Measurements from ENCODE around the gene ENKD1. TPM values are rescaled to one million over a fixed set of nuclear protein-coding genes. Genes with fewer than 3 reads are reported as not detected.

ENKD1 gene
- total RNA-seq, 1 experiment from 2014 or later = 12.8 TPM

- intact Hi-C loops (cut with micrococcal nuclease) = loop anchor here (10.0 kb wide), 1 partner anchor 165 kb away; the partner anchor contains the start of genes CENPT, NUTF2 and THAP11
- no peak overlapping the region for H3K27ac Mint-ChIP-seq (ENCODE audit: low read depth, unreplicated experiment)
- no TSS peak for BruUV-seq (replicated peaks)
Measured at GRCh38 chr16:67679935-67680897, 13.7 kb upstream of the ENKD1 start.

GRCh38 chr16:67678354-67679023, 11.9 kb upstream of the ENKD1 start:
- no peaks in the 10 kb centered on the region for H3K27me3 Mint-ChIP-seq (ENCODE audit: insufficient read depth, unreplicated experiment)
- peaks cover 26% of the 10 kb centered on the region for H3K36me3 Mint-ChIP-seq (ENCODE audit: insufficient read depth, unreplicated experiment)
- H3K9me3 Mint-ChIP-seq (ENCODE audit: unreplicated experiment) = no peaks in the 10 kb centered on the region
- peaks cover 8% of the 10 kb centered on the region for H3K4me1 Mint-ChIP-seq (ENCODE audit: insufficient read depth, unreplicated experiment)
- POLR2A ChIA-PET = interaction anchor here (0.6 to 0.7 kb wide), 2 partner anchors 90 to 145 kb away, joined by 3 read pairs; no protein-coding TSS in a partner anchor
- BruUV-seq (replicated peaks) = no TSS peak
- no peak for DNase-seq (ENCODE audit: unreplicated experiment)
- no peak overlapping the region for H3K4me3 Mint-ChIP-seq (ENCODE audit: unreplicated experiment)
- TF ChIP-seq CTCF (IDR thresholded peaks at IDR 0.05; ENCODE audit: unreplicated experiment) = no peak
- CTCF ChIA-PET = interaction anchor here (0.5 kb wide), 1 partner anchor 411 kb away, joined by 3 read pairs; no protein-coding TSS in a partner anchor
- intact Hi-C loops (cut with micrococcal nuclease) = loop anchor here (10.0 kb wide), 1 partner anchor 166 kb away; the partner anchor contains the start of genes CENPT, NUTF2 and THAP11
- no peak overlapping the region for H3K27ac Mint-ChIP-seq (ENCODE audit: low read depth, unreplicated experiment)

More at GRCh38 chr16:67679935-67680897, 13.7 kb upstream of the ENKD1 start:
- Mint-ChIP-seq H3K36me3 (ENCODE audit: insufficient read depth, unreplicated experiment) (peaks cover 33% of the 10 kb centered on the region), H3K4me1 (ENCODE audit: insufficient read depth, unreplicated experiment) (no peaks in the 10 kb centered on the region), H3K27me3 (ENCODE audit: insufficient read depth, unreplicated experiment) (no peaks in the 10 kb centered on the region), H3K9me3 (ENCODE audit: unreplicated experiment) (no peaks in the 10 kb centered on the region), H3K4me3 (ENCODE audit: unreplicated experiment) (no peak overlapping the region)
- no peak for TF ChIP-seq CTCF (IDR thresholded peaks at IDR 0.05; ENCODE audit: unreplicated experiment)
- ChIA-PET CTCF (interaction anchor here (0.5 to 0.8 kb wide), 6 partner anchors 11 to 305 kb away, joined by 3 to 5 read pairs (median 3); no protein-coding TSS in a partner anchor), POLR2A (interaction anchor here (0.7 kb wide), 2 partner anchors 217 to 255 kb away, joined by 3 read pairs; no protein-coding TSS in a partner anchor)
- DNase-seq (ENCODE audit: unreplicated experiment) = no peak

GRCh38 chr16:67677712-67678111, 11.2 kb upstream of the ENKD1 start:
- H3K36me3 Mint-ChIP-seq (ENCODE audit: insufficient read depth, unreplicated experiment) = peaks cover 19% of the 10 kb centered on the region
- BruUV-seq (replicated peaks) = no TSS peak
- ChIA-PET CTCF (no interaction called here), POLR2A (no interaction called here)
- no peaks in the 10 kb centered on the region for H3K27me3 Mint-ChIP-seq (ENCODE audit: insufficient read depth, unreplicated experiment)
- H3K4me3 Mint-ChIP-seq (ENCODE audit: unreplicated experiment) = no peak overlapping the region
- intact Hi-C loops (cut with micrococcal nuclease) = loop anchor here (10.0 kb wide), 1 partner anchor 167 kb away; the partner anchor contains the start of genes CENPT, NUTF2 and THAP11
- no peak for TF ChIP-seq CTCF (IDR thresholded peaks at IDR 0.05; ENCODE audit: unreplicated experiment)
- no peaks in the 10 kb centered on the region for H3K9me3 Mint-ChIP-seq (ENCODE audit: unreplicated experiment)
- H3K4me1 Mint-ChIP-seq (ENCODE audit: insufficient read depth, unreplicated experiment) = peaks cover 8% of the 10 kb centered on the region
- DNase-seq (ENCODE audit: unreplicated experiment) = no peak
- H3K27ac Mint-ChIP-seq (ENCODE audit: low read depth, unreplicated experiment) = no peak overlapping the region
